ENCODE data around the gene SEMA3F. TPM values are rescaled to one million over a fixed set of nuclear protein-coding genes. Genes with fewer than 3 reads are reported as not detected.

The SEMA3F gene
- total RNA-seq, 3 donors from 2014 or later: 10.7 to 15.3 (median 14.6) TPM

GRCh38 chr3:50119786-50120185, 35.3 kb upstream of the SEMA3F start:
- Histone ChIP-seq H3K4me1 (ENCODE audit: low read depth) (no peaks in the 10 kb centered on the region), H3K36me3 (ENCODE audit: low read depth) (peaks cover 11% of the 10 kb centered on the region), H3K4me3 (no peak overlapping the region), H3K9me3 (no peaks in the 10 kb centered on the region)
- intact Hi-C loops (cut with DNase I, micrococcal nuclease): loop anchor here in 1 of 2 donors (5.0 kb wide), 1 partner anchor 68 kb away; no protein-coding TSS in a partner anchor
- DNase-seq (no peak), ATAC-seq (no peak)
- TF ChIP-seq CTCF (IDR thresholded peaks at IDR 0.05): no peak

- no peaks in the 10 kb centered on the region for H3K9me3 ChIP-seq
- intact Hi-C loops (cut with DNase I, micrococcal nuclease): loop anchor here (1.0 to 5.0 kb wide), 2 partner anchors 67 to 70 kb away; no protein-coding TSS in a partner anchor
- peaks cover 4% of the 10 kb centered on the region for H3K36me3 ChIP-seq (ENCODE audit: low read depth)
- no peak for TF ChIP-seq CTCF (IDR thresholded peaks at IDR 0.05)
- DNase-seq: no peak
- H3K4me1 ChIP-seq (ENCODE audit: low read depth): no peaks in the 10 kb centered on the region
- no peak for ATAC-seq
- H3K4me3 ChIP-seq: no peak overlapping the region
These were observed 34.6 kb upstream of the SEMA3F start for GRCh38 chr3:50120364-50121071.

GRCh38 chr3:50121072-50122032, 33.8 kb upstream of the SEMA3F start:
- Histone ChIP-seq H3K4me3 (no peak overlapping the region), H3K9me3 (no peaks in the 10 kb centered on the region), H3K36me3 (ENCODE audit: low read depth) (no peaks in the 10 kb centered on the region), H3K4me1 (ENCODE audit: low read depth) (no peaks in the 10 kb centered on the region)
- TF ChIP-seq CTCF (IDR thresholded peaks at IDR 0.05): peak; percentile 41
- ATAC-seq (peak; percentile 86), DNase-seq (peak; percentile 73 to 82 (median 78))
- intact Hi-C loops (cut with DNase I, micrococcal nuclease): loop anchor here (1.0 to 5.0 kb wide), 2 partner anchors 66 to 69 kb away; no protein-coding TSS in a partner anchor

- no peak overlapping the region for H3K4me3 ChIP-seq
- intact Hi-C loops (cut with DNase I, micrococcal nuclease): loop anchor here in 1 of 2 donors (5.0 kb wide), 1 partner anchor 65 kb away; no protein-coding TSS in a partner anchor
- H3K4me1 ChIP-seq (ENCODE audit: low read depth): no peaks in the 10 kb centered on the region
- no peaks in the 10 kb centered on the region for H3K9me3 ChIP-seq
- ATAC-seq (peak; percentile 14), DNase-seq (no peak)
- no peaks in the 10 kb centered on the region for H3K36me3 ChIP-seq (ENCODE audit: low read depth)
- TF ChIP-seq CTCF (IDR thresholded peaks at IDR 0.05): no peak
These were observed 33.1 kb upstream of the SEMA3F start for GRCh38 chr3:50122071-50122470.

GRCh38 chr3:50122661-50123391, 32.3 kb upstream of the SEMA3F start:
- no peak for DNase-seq
- TF ChIP-seq CTCF (IDR thresholded peaks at IDR 0.05): no peak
- no peak for ATAC-seq
- H3K36me3 ChIP-seq (ENCODE audit: low read depth): no peaks in the 10 kb centered on the region
- no peak overlapping the region for H3K4me3 ChIP-seq
- no peaks in the 10 kb centered on the region for H3K9me3 ChIP-seq
- intact Hi-C loops (cut with DNase I, micrococcal nuclease): loop anchor here in 1 of 2 donors (5.0 kb wide), 1 partner anchor 64 kb away; no protein-coding TSS in a partner anchor
- no peaks in the 10 kb centered on the region for H3K4me1 ChIP-seq (ENCODE audit: low read depth)
